HTR-8/SVneo (cell line): ENCODE measurements around the gene ZNF484.
A peak's percentile ranks its signal among the peaks of the same experiment; 100 is the strongest.
"Not testable (repeated sequence)": the region's sequence is repeated elsewhere in the genome, so short reads cannot be mapped to it uniquely, and the experiment has no call there.

Experiments used
- DNase-seq: peaks from one replicate; pipeline ENCODE4 v3.0.0; 2011; ENCODE audit warnings: low spot score, mixed read lengths; ENCODE audit not compliant: insufficient read length
- FAIRE-seq: peaks from 2 replicates; lab custom pipeline; 2011; peaks lifted over from hg19 to GRCh38; lab: Jason Lieb, UNC

Gene ZNF484

DNA sequence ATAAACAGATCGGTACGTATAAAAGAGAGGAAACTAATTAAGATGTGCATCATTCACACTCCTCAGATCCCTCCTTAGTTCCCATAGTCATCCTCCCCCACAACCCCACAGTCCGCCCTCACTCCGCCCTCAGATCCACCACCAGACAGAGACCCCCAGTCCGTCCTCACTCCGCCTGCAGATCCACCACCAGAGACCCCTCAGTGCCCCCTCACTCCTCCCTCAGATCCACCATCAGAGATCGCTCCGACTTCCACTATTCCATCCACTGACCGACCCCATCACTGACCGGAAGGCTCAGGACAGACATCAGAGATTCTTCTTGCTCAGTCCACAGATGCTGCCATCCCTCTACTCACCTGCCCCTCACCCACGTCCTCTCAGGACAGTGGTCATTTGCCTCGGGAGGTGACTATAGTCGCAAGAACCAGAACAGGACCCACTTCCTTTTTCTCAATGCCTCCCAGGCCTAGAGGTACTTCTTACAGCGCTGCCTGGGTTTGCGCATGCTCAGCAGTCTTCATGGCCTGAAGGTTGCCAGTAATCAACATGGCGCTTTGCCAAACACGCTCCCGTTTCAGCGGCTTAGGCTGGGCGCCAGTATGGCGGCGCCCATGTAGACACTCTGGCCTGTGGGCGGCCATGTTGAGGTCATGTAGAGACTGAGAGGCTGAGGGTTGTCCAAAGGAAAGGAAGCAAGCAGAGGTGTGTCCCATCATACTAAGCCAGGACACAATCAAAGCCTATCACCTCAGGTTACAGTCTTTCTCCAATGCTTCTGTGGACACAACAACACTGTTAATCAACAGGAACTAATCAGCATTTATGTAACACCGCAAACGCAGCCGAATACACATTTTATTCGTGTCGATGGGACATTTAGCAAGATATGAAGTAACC lies at the start of gene ZNF484:
ZNF484 (minus strand) TSS at position 508 of the 900 bp plus-strand sequence. CDS start 3,009 bp downstream, outside the sequence.
- FAIRE-seq (peak; percentile 74), DNase-seq (peak; percentile 87)

DNA sequence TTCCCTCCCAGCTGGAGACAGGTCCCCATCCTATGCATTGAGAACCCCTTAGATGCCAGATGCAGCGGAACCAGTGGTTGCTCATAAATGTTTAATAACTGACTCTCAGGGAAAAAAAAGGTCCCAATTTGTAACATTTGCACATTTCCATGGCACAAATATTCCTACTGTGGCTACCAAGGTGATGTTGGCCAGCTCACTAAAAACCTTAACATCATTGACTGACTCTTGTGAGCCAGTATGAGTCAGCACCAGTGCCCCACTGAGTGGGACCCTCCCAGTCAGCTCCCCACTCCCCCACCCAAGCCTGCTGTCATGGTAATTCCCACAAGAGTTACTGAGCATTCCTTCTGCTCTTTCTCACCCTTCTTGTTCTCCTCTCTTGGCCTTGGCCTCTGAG lies 42.6 kb upstream of the ZNF484 start:
- FAIRE-seq: no peak

DNA sequence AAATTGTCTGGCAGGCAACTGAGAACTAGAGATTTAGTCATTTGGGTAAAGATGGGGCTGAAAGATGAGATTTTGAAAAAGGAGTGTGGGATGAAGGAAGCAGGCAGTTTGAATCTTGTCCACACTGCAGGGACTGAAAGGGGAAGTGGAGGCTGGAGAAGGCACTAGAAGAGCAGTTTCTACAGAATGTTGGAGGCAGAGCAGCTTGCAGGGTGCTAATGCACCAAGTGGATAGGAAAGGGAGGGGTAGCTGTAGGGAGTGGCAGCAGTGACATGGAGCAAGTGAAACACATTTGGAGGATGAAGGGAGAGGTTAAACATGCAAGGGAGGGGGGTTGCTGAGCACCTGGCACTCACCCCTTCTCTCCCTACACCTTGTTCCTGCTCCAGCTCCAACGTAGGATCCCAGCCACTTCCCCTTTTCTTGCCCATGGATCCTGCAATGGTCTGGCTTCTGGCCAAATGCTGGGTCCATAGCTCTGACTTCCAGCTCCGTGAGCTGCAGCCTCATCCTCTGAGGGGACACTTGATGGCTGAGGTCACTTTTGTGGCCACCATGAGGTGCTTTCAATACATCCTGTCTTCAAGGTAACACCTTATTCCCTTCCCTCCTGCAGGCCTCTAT lies 39.5 kb upstream of the ZNF484 start:
- DNase-seq (no peak), FAIRE-seq (no peak)

More for the DNA sequence above, 42.6 kb upstream of the ZNF484 start:
- no peak for DNase-seq

DNA sequence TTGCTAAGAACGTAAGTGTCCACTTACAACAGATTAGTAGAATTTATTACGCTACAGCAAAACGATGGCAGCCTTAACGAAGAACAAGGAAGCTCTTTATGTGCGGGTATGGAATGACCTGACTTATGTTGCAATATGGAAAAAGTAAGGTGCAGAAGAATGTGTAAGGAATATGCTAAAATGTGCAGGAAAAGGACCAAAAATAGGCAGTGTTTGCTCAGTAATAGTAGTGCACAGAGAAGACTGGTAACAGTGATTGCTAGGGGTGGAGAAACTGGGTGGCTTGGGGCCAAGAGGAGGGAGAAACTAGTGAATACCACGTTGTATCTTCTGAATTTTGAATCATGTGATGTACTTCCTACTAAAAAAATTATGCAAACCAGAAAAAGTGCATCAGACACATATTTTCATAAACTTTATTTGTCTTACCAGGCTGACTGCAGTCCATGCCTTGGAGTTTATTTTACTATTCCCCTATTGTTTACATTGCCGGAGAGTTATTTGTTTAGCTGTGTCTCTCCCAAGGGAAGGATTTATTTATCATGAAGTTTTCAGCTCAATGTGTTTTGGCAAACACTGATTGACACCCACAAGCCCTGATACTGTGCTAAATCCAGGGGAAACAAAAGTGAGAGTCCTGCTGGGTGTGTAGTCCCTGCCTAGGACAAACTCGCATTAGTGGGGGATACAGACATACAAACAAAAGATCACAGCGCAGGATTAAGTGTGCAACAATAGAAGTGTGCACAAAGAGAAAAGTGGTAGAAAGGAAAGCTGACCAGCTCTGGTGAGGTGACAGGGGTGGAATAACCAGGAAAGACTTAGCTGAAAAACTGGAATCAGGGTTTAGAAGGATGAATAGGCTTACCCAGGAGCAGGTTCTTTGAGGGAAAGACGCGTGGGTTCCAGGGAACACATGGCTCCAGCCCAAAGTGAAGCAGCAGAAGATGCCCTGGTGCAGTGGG lies 34.0 kb upstream of the ZNF484 start:
- FAIRE-seq (no peak), DNase-seq (no peak)

DNA sequence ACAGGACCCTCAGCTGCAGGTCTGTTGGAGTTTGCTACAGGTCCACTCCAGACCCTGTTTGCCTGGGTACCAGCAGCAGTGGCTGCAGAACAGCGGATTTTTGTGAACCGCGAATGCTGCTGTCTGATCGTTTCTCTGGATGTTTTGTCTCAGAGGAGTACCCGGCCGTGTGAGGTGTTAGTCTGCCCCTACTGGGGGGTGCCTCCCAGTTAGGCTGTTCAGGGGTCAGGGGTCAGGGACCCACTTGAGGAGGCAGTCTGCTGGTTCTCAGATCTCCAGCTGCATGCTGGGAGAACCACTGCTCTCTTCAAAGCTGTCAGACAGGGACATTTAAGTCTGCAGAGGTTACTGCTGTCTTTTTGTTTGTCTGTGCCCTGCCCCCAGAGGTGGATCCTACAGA lies 27.3 kb upstream of the ZNF484 start:
- FAIRE-seq, DNase-seq: not testable (repeated sequence)

DNA sequence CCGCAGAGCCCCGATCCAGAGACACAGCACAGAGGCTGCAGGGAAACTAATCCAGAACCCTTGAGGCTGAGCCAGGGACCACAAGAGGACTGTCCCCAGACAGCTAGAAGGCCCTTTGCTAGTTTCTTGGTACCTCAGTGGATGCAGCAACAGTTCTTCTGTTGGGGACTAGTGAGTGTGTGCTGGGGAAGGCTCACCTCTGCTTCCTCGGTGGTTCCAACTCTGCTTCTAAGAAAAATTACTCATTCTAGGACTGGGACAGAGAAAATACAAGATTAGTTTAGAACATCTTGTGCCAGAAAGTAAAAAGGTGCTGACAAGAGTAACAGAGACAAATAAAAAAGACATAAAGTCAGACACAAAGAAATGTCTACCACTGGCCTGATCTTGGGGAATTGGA lies 19.5 kb upstream of the ZNF484 start:
- FAIRE-seq (no peak), DNase-seq (no peak)

DNA sequence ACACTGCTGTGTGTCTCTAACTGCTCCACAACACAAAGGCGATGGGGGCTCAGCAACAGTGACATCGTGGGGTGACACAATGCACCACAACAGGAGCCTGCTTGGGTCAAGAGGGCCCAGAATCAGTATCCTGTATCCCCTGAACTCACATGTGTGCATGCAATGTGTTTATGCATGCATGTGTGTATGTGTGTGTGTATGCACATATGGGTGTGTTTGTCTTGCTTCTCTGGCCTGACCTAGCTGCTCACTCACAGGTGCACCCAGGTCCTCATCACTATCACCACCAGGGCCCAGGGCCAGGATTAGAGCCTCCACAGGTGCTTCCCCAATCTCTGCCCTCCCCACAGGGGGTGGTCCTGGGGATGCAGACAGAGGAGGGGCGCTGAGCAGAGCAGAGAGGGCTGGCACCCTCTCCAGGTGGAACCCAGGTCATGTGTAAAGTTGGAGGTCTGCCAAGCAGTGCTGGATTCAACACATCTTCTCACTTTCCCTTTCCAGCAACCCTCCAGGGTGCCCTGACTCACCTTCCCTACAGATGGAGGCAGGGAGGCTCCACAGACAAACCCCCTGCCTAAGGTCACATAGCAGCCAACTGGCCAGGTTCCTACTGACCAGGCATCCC lies 18.1 kb upstream of the ZNF484 start:
- FAIRE-seq (no peak), DNase-seq (no peak)

DNA sequence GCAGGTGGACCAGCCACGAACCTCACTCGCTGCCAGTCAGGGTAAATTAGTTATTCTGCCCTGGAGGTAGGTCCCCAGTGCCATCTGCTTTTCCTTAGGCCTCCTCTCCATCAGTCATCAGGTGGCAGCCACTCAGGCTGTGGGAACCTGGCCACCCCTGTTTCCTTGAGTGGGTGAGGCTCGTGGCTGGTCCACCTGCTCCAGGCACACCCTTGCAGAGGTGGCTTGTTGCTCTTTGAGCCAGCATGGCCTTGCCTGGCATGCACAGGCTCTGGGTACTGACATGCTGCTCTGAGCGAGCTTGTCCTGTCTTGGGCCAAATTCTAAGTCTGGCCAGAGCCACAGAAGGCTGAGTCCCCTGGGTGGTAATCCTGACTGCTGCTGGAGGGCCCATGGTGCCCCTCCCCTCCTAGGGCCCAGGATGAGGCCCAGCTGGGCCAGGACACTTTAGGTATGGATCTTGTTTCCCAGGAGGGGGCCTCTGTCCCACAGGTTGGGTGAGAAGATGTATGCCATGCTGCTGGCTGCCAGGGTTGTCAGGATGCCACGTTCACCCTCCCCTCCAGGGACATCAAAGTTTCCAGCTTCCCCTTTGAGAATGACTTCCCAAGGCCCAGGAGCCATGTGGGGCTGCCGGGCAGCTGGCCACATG lies 17.0 kb upstream of the ZNF484 start:
- FAIRE-seq (no peak), DNase-seq (no peak)

DNA sequence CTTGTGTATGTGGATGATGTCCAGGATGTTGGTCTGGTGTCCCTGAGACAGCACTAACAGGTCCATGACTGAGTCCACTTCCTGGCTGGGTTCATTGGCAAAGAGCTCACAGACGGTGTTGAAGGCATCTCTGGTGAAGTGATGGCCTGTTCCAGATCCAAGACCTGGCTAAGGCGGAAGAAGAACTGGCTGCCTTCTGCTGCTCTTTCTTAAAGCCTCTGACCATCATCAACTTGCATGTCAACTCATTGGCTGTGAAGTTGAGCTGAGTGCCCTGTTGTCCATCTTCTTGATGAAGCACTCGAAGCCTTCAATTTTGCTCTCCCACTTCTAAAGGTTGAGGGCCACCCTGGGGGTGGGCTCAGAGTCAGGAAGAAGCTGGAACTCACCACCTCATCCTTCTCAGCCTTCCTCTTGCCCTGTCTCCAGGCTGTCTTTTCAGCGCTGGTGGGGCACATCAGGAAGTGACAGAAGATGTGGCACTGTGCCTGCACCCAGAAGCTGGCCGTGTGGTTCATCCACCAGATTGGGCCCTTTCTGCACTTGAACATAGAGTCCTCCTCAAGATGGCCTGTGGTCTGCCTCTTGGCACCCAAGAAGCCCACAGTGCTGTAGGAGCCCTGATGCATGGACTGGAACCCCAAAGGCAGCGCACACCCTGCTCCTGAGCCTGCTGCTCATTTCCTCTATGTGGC lies 16.2 kb upstream of the ZNF484 start:
- not testable (repeated sequence) for FAIRE-seq, DNase-seq

DNA sequence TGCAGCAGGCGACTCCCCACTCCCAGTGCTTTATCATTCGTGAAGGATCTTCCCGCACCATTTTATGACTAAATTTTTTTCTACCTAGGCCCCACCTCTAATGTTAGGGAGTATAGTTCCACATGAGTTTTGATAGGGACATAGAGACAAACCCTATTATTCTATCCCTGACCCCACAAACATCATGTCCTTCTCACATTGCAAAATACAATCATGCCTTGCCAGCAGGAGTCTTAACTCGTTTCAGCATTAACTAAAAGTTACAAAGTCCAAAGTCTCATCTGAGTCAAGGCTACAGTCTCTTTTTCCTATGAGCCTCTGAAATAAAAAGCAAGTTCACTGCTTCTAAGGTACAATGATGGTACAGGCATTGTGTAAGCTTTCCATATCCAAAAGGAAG lies 14.4 kb upstream of the ZNF484 start:
- FAIRE-seq, DNase-seq: not testable (repeated sequence)

DNA sequence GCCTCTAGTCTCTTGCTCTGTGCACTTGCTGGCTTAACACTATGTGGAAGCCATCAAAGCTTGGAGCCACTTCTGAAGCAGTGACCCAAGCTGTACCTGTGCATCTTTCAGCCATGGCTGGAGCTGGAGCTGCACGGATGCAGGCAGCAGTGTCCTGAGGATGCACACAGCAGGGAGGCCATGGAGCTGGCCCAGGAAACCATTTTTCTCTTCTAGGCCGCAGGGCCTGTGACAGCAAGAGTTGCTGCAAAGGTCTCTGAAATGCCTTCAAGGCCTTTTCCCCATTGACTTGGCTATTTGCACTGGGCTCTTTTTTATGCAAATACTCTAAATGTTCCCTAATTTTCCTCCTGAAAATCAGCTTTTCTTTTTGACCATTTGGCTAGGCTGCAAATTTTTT lies 12.9 kb upstream of the ZNF484 start:
- DNase-seq (no peak), FAIRE-seq (no peak)

DNA sequence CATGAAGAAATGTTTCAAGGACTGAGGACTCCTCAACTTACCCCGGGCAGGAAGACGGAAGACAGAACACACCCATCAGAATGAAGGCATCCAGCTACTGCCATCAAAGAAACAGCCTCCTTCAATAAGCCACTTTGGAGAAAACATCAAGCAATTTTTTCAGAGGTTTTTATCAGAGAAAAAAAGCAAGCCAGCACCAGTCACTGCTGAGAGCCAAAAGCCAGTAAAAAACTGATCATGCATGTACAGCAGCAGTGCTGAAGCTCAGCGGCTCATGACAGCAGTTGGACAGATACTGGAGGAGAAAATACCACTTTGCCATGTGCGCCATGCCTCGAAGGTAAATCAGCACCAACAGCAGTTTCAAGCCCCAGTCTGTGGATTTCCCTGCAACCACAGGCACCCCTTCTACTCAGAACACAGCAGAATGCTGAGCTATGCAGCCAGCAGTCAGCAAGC lies 10.1 kb upstream of the ZNF484 start:
- FAIRE-seq (no peak), DNase-seq (no peak)

DNA sequence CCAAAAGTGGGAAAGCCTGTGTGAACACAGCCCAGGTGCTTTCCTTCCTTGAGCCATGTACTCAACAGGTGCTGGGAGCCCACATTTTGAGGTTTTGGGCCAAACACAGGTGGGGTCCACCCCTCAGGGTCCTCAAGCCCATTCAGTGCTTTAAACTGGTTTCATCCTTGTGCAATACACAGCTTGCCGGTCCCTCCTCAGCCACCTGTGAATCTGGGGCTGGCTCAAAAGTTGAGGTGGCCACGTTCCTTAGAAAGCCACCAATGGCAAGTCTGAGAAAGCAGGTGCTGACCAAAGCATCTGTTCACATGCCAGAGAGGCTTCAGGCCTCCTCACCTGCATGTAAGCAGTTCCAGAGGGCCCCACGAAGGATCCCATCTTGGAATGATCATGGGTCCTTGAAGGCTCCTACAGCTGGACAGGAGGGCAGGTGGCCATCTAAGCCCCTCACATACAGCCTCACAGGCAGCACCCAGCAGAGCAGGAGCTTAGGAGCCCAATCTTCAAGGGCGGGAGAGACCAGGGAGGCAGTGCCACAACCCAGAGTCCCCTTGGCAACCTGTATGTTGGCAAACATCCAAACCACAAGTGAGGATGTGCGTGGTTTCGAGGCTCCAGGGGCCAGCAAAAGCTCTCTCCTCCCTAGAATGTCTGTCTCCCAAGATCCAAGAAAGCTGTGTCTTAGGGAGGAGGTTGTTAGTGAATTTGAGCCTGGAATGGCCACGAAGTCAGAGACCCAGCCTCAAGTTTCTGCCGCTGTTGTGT lies 9.2 kb upstream of the ZNF484 start:
- FAIRE-seq: not testable (repeated sequence)

DNA sequence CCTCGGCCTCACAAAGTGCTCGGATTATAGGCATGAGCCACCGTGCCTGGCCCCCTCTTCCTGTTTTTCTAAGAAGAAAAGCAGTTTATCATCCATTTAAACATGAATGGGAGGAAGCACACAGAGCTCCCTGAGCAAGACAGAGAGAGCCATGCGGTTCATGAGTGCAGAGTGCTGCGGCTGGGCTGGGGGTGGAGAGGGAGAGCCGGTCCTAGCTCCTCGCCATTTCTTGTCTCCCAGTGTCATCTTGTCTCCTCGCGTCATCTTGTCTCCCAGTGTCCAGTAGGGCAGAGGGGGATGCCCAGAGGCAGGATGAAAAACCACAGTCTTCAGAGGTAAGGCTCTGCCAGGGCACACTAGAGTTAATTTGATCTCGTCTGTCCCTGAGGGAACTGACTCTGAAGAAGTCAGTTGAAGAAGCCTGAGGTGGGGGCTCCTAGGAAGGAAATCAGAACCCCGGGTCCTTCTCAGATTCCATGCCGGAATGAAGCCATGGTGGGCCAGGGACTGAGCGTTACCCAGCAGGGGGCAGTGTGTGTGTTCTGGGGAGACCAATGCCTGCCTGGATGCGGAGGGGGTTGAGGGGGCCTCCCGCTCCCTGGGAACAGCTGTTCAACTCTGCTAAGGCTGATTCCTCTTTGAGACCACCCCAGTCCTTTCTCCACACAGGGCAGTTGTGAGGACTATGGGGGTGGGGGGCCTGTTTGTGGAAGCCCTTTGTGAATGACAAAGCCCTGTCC lies 6.0 kb upstream of the ZNF484 start:
- not testable (repeated sequence) for DNase-seq, FAIRE-seq

More for the DNA sequence above, 9.2 kb upstream of the ZNF484 start:
- DNase-seq: not testable (repeated sequence)

DNA sequence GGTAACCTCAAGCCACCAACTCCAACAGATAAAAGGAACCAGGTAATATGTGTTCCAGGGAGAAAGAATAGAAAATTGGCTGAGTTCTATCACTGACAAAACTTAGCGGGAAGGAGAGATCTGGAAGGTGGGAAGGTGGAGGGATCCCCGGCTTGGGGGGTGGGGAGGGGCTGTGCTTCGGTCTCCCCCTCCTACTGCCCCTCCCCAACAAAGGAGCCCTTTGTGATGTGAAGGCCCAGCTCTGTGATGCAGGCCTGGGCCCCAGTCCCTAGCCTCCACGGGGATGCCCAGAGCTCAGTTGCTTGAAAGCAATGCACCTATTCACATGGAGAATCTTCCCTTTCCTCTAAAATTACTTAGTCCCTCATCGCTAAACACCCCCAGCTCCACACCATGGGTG lies 4.4 kb upstream of the ZNF484 start:
- no peak for FAIRE-seq
- no peak for DNase-seq

DNA sequence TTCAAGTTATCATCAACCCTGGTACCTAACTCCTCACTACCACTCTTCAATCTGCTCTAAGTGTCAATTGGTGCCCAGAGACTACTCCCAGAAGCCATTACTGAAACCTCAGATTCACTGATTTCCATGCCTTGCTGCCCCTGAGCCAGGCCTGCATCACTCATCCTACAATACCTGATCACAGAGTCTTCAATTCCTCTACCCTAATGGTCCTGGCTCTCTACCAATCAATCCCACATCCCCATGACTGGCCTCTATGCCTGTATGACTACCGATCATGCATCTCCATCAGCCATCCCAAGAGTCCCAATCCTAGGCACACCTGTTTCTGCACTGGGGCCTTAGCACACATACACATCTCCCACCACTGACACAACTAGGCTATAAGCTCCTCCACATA lies 2.5 kb downstream of the ZNF484 start:
- FAIRE-seq (no peak), DNase-seq (no peak)

DNA sequence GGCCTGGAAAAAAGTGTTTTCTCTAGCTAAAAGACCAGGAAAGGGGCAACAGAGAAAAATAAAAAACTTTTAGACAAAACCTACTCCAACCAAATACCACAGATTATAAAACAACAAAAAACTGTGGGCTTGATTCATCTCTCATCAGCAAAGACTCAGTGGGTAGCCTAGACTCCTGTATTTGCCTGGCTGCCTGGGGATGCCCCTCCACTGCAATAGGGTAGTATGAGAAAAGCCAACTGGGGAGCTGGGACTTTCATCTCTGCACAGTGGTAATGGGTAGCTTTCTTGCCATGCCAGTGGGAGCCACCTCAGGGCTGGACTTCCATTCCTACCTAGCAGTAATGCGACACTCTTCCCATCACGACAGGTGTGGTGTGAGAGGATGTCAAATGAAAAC lies 7.5 kb downstream of the ZNF484 start:
- DNase-seq: no peak
- FAIRE-seq: no peak
